Neuron (in vitro differentiated cells): ENCODE results near the gene ARL16.
"Not testable (repeated sequence)": the region's sequence is repeated elsewhere in the genome, so short reads cannot be mapped to it uniquely, and the experiment has no call there.

Source experiments
- H2AFZ ChIP-seq: one replicate; pipeline ENCODE4 v1.6.1; 2013; ENCODE audit warnings: low read depth, mild to moderate bottlenecking, inconsistent platforms, low read length, moderate library complexity
- H3K27me3 ChIP-seq: one replicate; pipeline ENCODE4 v1.6.1; 2013; ENCODE audit warnings: low read length; ENCODE audit not compliant: insufficient read depth
- H3K36me3 ChIP-seq: one replicate; pipeline ENCODE4 v1.6.1; 2013; ENCODE audit warnings: low read length; ENCODE audit not compliant: insufficient read depth
- H3K4me1 ChIP-seq: one replicate; pipeline ENCODE4 v1.6.1; 2013; ENCODE audit warnings: low read length; ENCODE audit not compliant: insufficient read depth
- H3K4me3 ChIP-seq: 2 replicates; pipeline ENCODE4 v1.5.1; 2013; ENCODE audit warnings: mild to moderate bottlenecking, low read length, moderate library complexity
- H3K9me3 ChIP-seq: one replicate; pipeline ENCODE4 v1.6.1; 2013; ENCODE audit warnings: low read length

Gene ARL16

DNA sequence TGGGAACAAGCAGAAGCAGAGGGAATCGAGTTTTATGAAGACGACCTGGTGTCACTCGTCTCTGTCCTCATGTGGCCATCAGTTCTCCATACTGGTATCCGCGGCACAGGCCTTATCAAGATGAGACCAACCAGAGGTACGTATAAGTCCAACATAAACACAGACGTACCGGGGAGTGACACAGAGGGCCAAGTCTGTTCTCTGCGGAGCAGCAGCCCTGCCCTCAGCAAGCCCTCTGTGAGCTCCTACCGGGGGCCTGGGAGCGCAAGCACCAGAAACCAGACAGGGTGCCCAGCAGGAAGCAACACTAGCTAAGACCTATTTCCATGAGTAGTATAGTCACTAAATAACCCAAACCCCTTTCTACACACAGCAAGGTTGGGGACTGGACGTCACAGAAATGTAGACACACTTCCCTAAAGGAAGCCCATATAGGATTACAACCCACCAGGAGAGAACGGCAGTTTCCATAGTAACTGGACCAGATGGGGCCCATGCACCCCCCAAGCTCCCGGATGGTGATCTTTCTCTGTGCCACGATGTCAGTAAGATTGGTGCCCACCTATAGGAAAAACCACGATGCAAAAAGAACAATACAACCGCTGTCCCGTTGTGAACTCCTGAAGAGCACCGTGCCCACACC, 911 bp downstream of the ARL16 start:
- Histone ChIP-seq H3K4me3 (peak overlapping the region; percentile 86), H3K4me1 (peaks cover 21% of the 10 kb centered on the region), H2AFZ (no peak overlapping the region), H3K36me3 (peaks cover 21% of the 10 kb centered on the region), H3K9me3 (no peaks in the 10 kb centered on the region), H3K27me3 (no peaks in the 10 kb centered on the region)

DNA sequence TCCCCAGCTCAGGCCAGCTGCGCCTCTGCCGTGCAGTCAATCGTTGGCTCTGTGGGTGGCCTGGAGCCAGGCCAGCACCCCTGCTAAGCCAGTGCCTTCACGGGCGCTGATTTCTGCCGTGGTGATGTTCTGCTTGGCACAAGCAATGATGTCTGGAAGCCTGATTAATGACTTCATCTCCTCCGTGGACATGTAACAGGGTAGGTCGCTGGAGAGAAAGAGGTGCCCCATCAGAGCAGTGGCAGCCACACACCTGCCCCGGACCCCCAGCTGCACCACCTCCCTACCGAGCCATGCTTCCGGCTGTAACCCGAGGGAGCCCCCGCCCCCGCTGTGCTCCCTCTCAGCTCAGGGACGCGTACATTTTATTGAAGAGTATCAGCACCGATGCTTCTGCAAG, 1.9 kb downstream of the ARL16 start:
- Histone ChIP-seq H3K9me3 (no peaks in the 10 kb centered on the region), H3K4me1 (peaks cover 21% of the 10 kb centered on the region), H3K36me3 (peaks cover 11% of the 10 kb centered on the region), H2AFZ (no peak overlapping the region), H3K4me3 (no peak overlapping the region), H3K27me3 (no peaks in the 10 kb centered on the region)

DNA sequence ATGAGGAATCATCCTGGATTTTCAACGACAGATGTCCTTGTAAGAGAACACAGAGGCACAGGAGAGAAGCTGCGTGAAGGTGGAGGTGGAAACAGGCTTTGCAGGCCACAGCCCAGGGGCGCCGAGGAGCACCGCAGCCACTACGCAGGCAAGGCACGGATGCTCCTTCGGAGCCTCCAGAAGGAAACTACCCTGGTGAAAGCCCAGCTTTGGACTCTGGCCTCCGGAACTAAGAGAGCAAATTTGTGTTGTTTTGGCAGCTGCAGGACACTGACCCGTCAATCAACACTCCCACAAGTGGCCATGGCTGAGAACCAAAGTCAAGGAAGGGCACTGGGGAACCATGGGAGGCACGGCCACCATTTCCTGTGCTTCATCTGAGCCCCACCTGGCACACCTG, 3.4 kb downstream of the ARL16 start:
- no peak overlapping the region for H2AFZ ChIP-seq
- peaks cover 16% of the 10 kb centered on the region for H3K4me1 ChIP-seq
- no peaks in the 10 kb centered on the region for H3K27me3 ChIP-seq
- no peak overlapping the region for H3K4me3 ChIP-seq
- H3K36me3 ChIP-seq, result peaks cover 6% of the 10 kb centered on the region
- H3K9me3 ChIP-seq, result no peaks in the 10 kb centered on the region

DNA sequence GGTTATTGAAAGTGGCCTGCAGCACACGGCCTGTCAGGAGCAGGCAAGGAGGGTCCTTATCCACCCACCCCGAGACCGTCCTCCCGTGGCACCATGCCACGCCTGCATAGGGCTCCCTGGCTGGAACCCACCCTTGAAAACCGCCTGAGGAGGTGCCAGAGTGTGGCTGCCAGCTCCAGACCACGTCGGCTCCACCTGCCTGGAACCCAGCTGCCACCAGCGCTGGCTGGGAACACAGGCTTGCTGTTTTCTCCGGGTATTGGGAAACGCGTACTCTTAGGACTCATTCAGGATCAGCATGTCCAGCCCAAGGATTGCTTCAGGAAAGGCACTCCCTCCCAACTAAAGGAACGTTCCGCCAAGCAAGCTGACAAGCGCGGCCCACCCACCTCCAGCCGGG, 6.7 kb downstream of the ARL16 start:
- no peak overlapping the region for H2AFZ ChIP-seq
- no peaks in the 10 kb centered on the region for H3K4me1 ChIP-seq
- no peaks in the 10 kb centered on the region for H3K27me3 ChIP-seq
- H3K9me3 ChIP-seq, result no peaks in the 10 kb centered on the region
- peaks cover 28% of the 10 kb centered on the region for H3K36me3 ChIP-seq
- H3K4me3 ChIP-seq, result no peak overlapping the region

DNA sequence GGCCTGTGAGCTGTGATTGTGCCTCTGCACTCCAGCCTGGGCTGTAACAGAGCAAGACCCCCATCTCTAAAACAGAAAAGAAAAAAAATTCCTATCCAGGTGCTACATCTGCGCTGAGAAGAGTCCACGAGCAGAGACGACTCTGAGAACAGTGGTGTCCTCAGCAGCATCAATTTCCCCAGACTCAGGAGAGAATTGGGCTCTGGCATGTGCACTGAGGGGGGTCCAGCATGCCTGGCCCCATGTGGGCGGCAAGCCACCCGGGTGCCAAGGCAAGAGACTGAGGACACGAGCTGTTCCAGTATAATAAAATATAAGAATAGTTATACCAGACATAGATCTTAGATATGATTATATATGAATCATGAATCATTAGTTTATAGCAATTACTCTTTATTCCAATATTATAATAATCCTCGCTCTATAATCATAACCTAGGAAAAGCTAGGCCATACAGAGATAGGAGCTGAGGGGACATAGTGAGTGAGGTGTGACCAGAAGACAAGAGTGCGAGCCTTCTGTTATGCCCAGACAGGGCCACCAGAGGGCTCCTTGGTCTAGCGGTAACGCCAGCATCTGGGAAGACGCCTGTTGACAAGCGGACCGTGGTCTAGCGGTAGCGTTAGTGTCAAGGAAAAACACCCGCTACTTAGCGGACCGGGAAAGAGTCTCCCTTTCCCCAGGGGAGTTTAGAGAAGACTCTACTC, 7.9 kb downstream of the ARL16 start:
- not testable (repeated sequence) for H2AFZ ChIP-seq, H3K4me1 ChIP-seq, H3K27me3 ChIP-seq, H3K4me3 ChIP-seq, H3K9me3 ChIP-seq
- peaks cover 34% of the 10 kb centered on the region for H3K36me3 ChIP-seq

DNA sequence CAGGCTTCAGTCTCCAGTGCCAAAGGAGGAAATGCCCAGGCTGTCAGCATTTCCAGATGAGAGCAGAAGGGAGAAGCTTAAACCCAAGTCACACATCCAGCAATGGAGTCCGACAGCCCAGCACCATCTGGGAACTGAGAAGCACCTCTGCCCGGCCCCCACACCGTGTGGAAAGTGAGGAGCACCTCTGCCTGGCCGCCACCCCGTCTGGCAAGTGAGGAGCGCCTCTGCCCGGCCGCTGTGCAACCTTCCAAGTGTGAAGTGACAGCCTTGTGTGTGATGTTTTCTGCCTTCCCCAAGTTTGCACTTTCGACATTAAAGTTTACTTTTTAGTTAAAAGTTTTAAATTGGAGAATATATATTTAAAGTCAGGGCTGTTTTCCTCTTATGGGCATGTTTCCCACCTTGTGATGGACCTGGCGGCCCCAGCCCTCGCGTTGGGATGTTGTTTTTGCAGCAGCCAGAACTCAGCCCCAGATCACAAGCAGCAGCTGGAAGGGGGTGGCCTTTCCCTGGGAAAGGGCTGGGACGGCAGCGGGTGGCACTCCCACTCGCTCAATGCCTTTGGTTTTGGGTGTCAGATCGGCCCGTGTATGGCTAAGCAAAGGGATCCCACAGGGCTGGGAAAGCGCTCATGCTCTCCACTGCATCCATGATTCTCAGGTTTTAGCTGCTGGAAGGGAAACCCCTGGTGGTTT, 9.9 kb downstream of the ARL16 start:
- H3K4me3 ChIP-seq, result no peak overlapping the region
- no peak overlapping the region for H2AFZ ChIP-seq
- H3K4me1 ChIP-seq, result no peaks in the 10 kb centered on the region
- H3K9me3 ChIP-seq, result no peaks in the 10 kb centered on the region
- no peaks in the 10 kb centered on the region for H3K27me3 ChIP-seq
- H3K36me3 ChIP-seq, result peaks cover 50% of the 10 kb centered on the region

DNA sequence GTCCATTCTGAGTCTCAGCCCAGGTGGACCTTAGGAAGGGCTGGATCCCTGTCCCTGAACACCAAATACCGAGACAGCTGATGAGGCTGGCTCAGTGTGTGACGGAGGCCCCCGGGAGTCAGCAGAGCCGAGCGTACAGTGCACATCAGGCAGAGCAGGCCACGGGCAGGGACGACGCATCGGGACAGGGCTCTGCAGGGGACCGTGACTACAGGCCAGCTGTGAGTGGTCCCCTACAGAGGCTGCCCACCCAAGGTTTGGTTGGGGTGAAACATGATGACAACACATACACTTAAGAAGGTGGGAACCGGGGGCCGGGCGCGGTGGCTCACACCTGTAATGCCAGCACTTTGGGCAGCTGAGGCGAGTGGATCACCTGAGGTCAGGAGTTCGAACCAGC, 10.6 kb downstream of the ARL16 start:
- Histone ChIP-seq H3K27me3 (no peaks in the 10 kb centered on the region), H3K36me3 (peaks cover 57% of the 10 kb centered on the region)

DNA sequence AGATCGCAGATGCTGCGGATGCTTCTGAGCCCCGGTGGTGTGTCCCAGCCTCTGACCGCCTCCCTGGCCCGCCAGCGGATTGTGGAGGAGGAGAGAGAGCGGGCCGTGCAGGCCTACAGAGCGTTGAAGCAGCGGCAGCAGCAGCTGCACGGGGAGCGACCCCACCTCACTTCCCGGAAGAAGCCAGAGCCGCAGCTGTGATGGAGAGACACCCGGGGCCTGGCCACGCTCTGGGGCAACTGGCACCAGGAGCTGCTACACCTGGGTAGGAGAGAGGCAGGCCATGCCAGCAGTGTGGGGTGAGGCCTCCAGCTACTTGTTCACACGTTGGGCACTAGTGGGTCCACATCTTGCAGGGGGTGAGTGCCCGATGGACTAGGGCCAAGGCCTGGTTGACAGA, 11.1 kb downstream of the ARL16 start:
- Histone ChIP-seq H3K36me3 (peaks cover 61% of the 10 kb centered on the region), H3K27me3 (no peaks in the 10 kb centered on the region), H3K4me1 (peaks cover 6% of the 10 kb centered on the region), H2AFZ (no peak overlapping the region), H3K9me3 (no peaks in the 10 kb centered on the region), H3K4me3 (no peak overlapping the region)

More for the DNA sequence above, 10.6 kb downstream of the ARL16 start:
- Histone ChIP-seq H2AFZ (no peak overlapping the region), H3K4me3 (no peak overlapping the region), H3K9me3 (no peaks in the 10 kb centered on the region), H3K4me1 (peaks cover 2% of the 10 kb centered on the region)

DNA sequence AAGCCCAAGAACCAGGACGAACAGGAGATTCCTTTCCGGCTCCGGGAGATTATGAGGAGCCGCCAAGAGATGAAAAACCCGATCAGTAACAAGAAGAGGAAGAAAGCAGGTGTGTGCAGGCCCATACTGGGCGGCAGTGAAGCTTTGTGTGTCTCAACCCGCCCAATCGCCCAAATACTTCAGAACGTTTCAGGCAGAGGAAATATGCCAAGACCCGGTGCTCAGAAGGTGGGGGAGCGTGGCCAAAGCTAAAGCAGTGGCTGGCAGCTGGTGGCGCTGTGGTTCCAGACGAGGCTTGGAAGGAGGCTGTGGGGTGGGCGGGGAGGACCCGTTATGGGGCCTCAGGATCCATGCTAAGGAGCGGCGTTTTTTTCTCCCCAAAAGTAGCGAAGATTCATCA, 15.8 kb downstream of the ARL16 start:
- H3K36me3 ChIP-seq, result peaks cover 49% of the 10 kb centered on the region
- no peaks in the 10 kb centered on the region for H3K27me3 ChIP-seq
- no peaks in the 10 kb centered on the region for H3K9me3 ChIP-seq
- peaks cover 16% of the 10 kb centered on the region for H3K4me1 ChIP-seq
- no peak overlapping the region for H2AFZ ChIP-seq
- peak overlapping the region; percentile 12 for H3K4me3 ChIP-seq

DNA sequence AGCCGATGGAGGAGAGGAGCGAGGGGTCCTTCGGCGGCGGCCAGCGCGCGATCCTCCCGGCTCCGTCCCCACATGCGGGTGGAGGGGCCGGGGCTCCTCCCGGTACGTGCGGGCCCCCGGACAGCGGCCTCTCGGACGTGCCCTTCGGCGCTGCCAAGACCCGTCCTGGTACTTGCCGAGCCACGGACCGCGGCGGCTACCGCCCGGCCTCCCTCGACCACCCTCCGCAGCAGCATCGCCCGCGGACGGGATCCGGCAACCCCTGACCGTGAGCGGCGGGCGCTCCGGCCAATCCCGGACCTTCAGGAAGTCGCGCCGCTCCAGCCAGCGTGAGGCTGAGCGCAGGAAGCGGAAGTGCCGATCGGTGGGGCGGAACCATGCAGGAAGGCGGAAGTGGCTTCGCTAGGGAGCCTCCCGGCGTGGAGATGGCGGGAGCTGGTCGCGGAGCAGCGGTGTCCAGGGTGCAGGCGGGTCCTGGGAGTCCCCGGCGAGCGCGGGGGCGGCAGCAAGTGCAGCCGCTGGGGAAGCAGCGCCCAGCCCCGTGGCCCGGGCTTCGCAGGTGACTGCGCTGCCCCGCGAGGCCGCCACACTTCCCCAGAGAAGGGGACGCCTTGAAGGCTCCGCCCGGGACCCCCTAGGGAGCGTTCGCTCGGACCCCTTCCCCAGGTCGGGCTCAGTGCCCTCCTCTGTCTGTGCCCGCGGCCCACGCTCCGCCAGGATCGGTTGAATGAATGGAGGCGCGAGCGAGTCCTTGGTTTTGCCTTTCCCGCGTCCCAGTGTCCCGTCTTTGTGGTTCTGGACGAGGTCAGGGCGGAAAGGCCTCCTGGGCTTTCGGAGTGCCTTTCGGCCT, 17.0 kb downstream of the ARL16 start, which contains the start of the genes CCDC137 and OXLD1:
CCDC137 (plus strand) TSS at position 396 of the 850 bp plus-strand sequence; CDS start at position 426, 30 bp downstream.
OXLD1 (minus strand) TSS at position 264 of the 850 bp plus-strand sequence; CDS start at position 236, 28 bp downstream.
- Histone ChIP-seq H3K36me3 (peaks cover 37% of the 10 kb centered on the region), H3K4me1 (peaks cover 16% of the 10 kb centered on the region), H3K4me3 (peak within 1 kb of the TSS; percentile 92), H3K27me3 (no peaks in the 10 kb centered on the region), H2AFZ (peak within 1 kb of the TSS; percentile 13), H3K9me3 (no peaks in the 10 kb centered on the region)

DNA sequence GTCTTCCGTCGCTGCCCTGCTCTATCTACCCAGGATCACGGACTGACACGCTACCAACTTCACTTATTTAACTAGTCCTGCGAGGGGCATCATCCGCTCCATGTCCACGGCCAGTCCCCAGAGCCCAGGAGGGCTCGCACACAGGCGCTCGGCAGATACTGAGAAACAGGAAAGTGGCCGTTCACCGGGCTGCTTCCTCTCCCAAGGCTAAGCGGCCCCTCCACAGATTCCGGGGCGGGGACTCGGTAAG, 17.6 kb downstream of the ARL16 start:
- Histone ChIP-seq H3K4me3 (peak overlapping the region; percentile 92), H2AFZ (peak overlapping the region; percentile 13), H3K36me3 (peaks cover 31% of the 10 kb centered on the region), H3K9me3 (no peaks in the 10 kb centered on the region), H3K4me1 (peaks cover 16% of the 10 kb centered on the region), H3K27me3 (no peaks in the 10 kb centered on the region)

DNA sequence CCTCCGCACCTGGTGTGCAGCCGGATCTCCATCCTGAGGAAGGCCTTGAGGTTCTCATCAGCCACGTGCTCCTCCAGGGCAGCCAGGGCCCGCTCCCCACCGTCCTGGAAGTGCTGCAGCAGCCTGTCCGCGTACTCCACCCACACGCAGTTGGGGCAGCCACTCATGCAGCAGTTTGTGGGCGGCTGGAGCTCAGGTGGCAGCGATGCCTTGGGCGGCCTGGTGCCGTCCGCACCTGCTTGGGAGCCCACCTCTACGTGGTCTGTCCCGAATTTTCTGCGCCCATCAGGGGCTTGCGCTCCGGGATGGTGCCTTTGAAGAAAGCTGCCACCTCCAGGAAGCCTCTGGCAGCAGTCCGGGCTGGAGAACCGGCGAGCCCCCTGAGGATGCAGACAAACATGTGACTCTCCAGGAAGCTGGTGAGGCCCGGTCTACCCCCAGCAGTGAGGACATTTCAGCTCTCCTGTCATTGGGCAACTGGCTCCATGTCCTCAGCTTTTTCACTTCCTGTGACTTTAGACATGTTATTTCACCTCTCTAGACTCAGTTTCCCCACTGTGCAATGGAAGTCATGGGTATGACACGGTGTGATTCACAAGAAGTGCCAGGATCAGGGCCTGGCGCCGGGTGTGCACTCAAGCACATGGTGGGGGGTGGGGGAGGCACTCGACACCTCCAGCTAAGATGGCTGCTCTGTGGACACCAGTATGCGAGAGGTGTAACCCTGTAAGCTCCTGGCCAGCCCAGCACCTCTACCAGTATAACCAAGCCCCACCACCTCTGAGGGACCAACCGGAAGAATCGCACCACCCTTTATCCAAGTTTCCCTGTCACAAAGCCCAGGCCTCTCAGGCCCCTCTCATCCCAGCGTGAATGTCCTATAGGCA, 18.1 kb downstream of the ARL16 start:
- Histone ChIP-seq H3K4me3 (peak overlapping the region; percentile 92), H3K36me3 (peaks cover 29% of the 10 kb centered on the region), H3K4me1 (peaks cover 16% of the 10 kb centered on the region), H3K27me3 (no peaks in the 10 kb centered on the region), H2AFZ (peak overlapping the region; percentile 13), H3K9me3 (no peaks in the 10 kb centered on the region)
